IMR-90 (cell line): ENCODE data around the gene SENP6. TPM values are rescaled to one million over a fixed set of nuclear protein-coding genes. Genes with fewer than 3 reads are reported as not detected.

Experiments
- ATAC-seq: fragments of 200-7000 bp; cut with Tn5 transposase; 2 replicates; pipeline ENCODE4 v1.9.1; 2020; ENCODE audit warnings: low read depth, mild to moderate bottlenecking, moderate library complexity
- BruUV-seq: library from RNA; stranded (reverse); fragments of 400-500 nt; replicated peaks from 2 replicates; lab custom pipeline; 2021; lab: Mats Ljungman, UMichigan
- CTCF ChIA-PET: fragments of 300-600 bp; formaldehyde crosslinking; extraction: SDS; loops from one replicate; lab custom pipeline; 2021; ENCODE audit warnings: antibody characterized with exemption; lab: Yijun Ruan, JAX
- POLR2A ChIA-PET: fragments of 300-600 bp; sonication (Branson Sonifier 250); formaldehyde crosslinking; loops from one replicate; lab custom pipeline; 2022; ENCODE audit warnings: antibody characterized with exemption; ENCODE audit not compliant: unreplicated experiment; lab: Charles Lee
- DNase-seq: peaks from one replicate; pipeline ENCODE4 v3.0.0; 2013
- H2AFZ ChIP-seq: replicated peaks from 2 replicates; pipeline ENCODE3; 2013; ENCODE audit warnings: low read length, mild to moderate bottlenecking; ENCODE audit not compliant: poor library complexity
- H2AK5ac ChIP-seq: 2 replicates; pipeline ENCODE4 v1.6.1; 2013; ENCODE audit warnings: low read depth, low read length, inconsistent platforms
- H2AK9ac ChIP-seq: replicated peaks from 2 replicates; pipeline ENCODE3; 2013; ENCODE audit warnings: mild to moderate bottlenecking, low read depth, low read length, moderate library complexity; ENCODE audit not compliant: poor library complexity
- H2BK120ac ChIP-seq: 2 replicates; pipeline ENCODE4 v1.6.1; 2013; ENCODE audit warnings: low read depth, low read length, inconsistent platforms
- H2BK15ac ChIP-seq: 3 replicates; pipeline ENCODE4 v1.6.1; 2013; ENCODE audit warnings: low read depth, low read length, inconsistent platforms
- H2BK20ac ChIP-seq: 2 replicates; pipeline ENCODE4 v1.6.1; 2013; ENCODE audit warnings: low read depth, mild to moderate bottlenecking, inconsistent platforms, low read length, moderate library complexity
- H2BK5ac ChIP-seq: 2 replicates; pipeline ENCODE4 v1.6.1; 2013; ENCODE audit warnings: mild to moderate bottlenecking, low read depth, low read length, inconsistent platforms; ENCODE audit not compliant: poor library complexity, severe bottlenecking
- H3K14ac ChIP-seq: replicated peaks from 2 replicates; pipeline ENCODE4 v1.6.1; 2013; ENCODE audit warnings: low read depth, low read length, inconsistent platforms
- H3K18ac ChIP-seq: 2 replicates; pipeline ENCODE4 v1.6.1; 2013; ENCODE audit warnings: low read depth, low read length, control low read depth
- H3K23ac ChIP-seq: 2 replicates; pipeline ENCODE4 v1.6.1; 2013; ENCODE audit warnings: low read depth, low read length, inconsistent platforms
- H3K27ac ChIP-seq: 2 replicates; pipeline ENCODE4 v1.5.1; 2013; ENCODE audit warnings: mild to moderate bottlenecking, control low read depth, low read length; ENCODE audit not compliant: insufficient read depth
- H3K27me3 ChIP-seq: 2 replicates; pipeline ENCODE4 v1.6.1; 2013; ENCODE audit warnings: low read length; ENCODE audit not compliant: control insufficient read depth, insufficient read depth
- H3K36me3 ChIP-seq: 2 replicates; pipeline ENCODE4 v1.6.1; 2013; ENCODE audit warnings: low read length, mixed read lengths; ENCODE audit not compliant: control insufficient read depth, insufficient read depth
- H3K4ac ChIP-seq: 2 replicates; pipeline ENCODE4 v1.6.1; 2013; ENCODE audit warnings: low read depth, low read length, inconsistent platforms
- H3K4me1 ChIP-seq: 2 replicates; pipeline ENCODE4 v1.6.1; 2013; ENCODE audit warnings: low read length, mixed read lengths; ENCODE audit not compliant: control insufficient read depth, insufficient read depth
- H3K4me2 ChIP-seq: 2 replicates; pipeline ENCODE4 v1.6.1; 2013; ENCODE audit warnings: low read depth, mild to moderate bottlenecking, control low read depth, low read length, moderate library complexity
- H3K4me3 ChIP-seq: 2 replicates; pipeline ENCODE4 v1.5.1; 2013; ENCODE audit warnings: low read depth, mild to moderate bottlenecking, control low read depth, low read length, moderate library complexity; ENCODE audit not compliant: insufficient read depth
- H3K56ac ChIP-seq: 2 replicates; pipeline ENCODE4 v1.6.1; 2013; ENCODE audit warnings: low read length, inconsistent platforms; ENCODE audit not compliant: insufficient read depth; ENCODE audit errors: extremely low read depth
- H3K79me1 ChIP-seq, 2 experiments: 2 replicates each; pipeline ENCODE4 v1.6.1; 2013; ENCODE audit warnings: low read length in 2 of 2, inconsistent platforms in 1 of 2, low read depth in 1 of 2
- H3K9ac ChIP-seq: 2 replicates; pipeline ENCODE4 v1.6.1; 2013; ENCODE audit warnings: low read depth, low read length, control low read depth
- H3K9me1 ChIP-seq: 2 replicates; pipeline ENCODE4 v1.6.1; 2013; ENCODE audit warnings: low read length, inconsistent platforms; ENCODE audit not compliant: insufficient read depth
- H3K9me3 ChIP-seq: 2 replicates; pipeline ENCODE4 v1.6.1; 2013; ENCODE audit warnings: low read length; ENCODE audit not compliant: control insufficient read depth, insufficient read depth
- H4K20me1 ChIP-seq: 2 replicates; pipeline ENCODE4 v1.6.1; 2013; ENCODE audit warnings: low read length, inconsistent platforms; ENCODE audit not compliant: insufficient read depth
- H4K5ac ChIP-seq: 2 replicates; pipeline ENCODE4 v1.6.1; 2013; ENCODE audit warnings: mild to moderate bottlenecking, low read depth, low read length, control low read depth
- H4K8ac ChIP-seq, 2 experiments: 2 replicates each; pipeline ENCODE4 v1.6.1; 2013; ENCODE audit warnings: low read depth in 2 of 2, low read length in 2 of 2, control low read depth in 1 of 2, inconsistent platforms in 1 of 2
- H4K91ac ChIP-seq: 2 replicates; pipeline ENCODE4 v1.6.1; 2013; ENCODE audit warnings: low read depth, low read length, inconsistent platforms; ENCODE audit not compliant: insufficient read depth
- BHLHE40 ChIP-seq: fragments of 150-350 bp; IDR thresholded peaks from 2 replicates; pipeline ENCODE4 v1.6.1; 2016; ENCODE audit warnings: mild to moderate bottlenecking, low read depth, low read length
- CEBPB ChIP-seq: IDR thresholded peaks from 2 replicates; pipeline ENCODE4 v1.6.1; 2012; ENCODE audit warnings: low read depth, low read length, improper control_type of control experiment
- CHD1 ChIP-seq: IDR thresholded peaks from 2 replicates; pipeline ENCODE4 v1.6.1; 2012; ENCODE audit warnings: low read depth, low read length, improper control_type of control experiment
- CTCF ChIP-seq: conservative IDR thresholded peaks from 2 replicates; pipeline ENCODE4 v1.5.1; 2012; ENCODE audit warnings: mild to moderate bottlenecking, low read depth, low read length, improper control_type of control experiment
- ELK1 ChIP-seq: fragments of 150-350 bp; IDR thresholded peaks from 2 replicates; pipeline ENCODE4 v1.6.1; 2016; ENCODE audit warnings: low read depth, mild to moderate bottlenecking, low read length, moderate library complexity, borderline replicate concordance
- FOS ChIP-seq: fragments of 150-350 bp; IDR thresholded peaks from 2 replicates; pipeline ENCODE4 v1.6.1; 2016; ENCODE audit warnings: low read depth, low read length
- MAFK ChIP-seq: IDR thresholded peaks from 2 replicates; pipeline ENCODE4 v1.6.1; 2012; ENCODE audit warnings: low read depth, low read length, improper control_type of control experiment
- MAZ ChIP-seq: IDR thresholded peaks from 2 replicates; pipeline ENCODE4 v1.6.1; 2012; ENCODE audit warnings: low read depth, mild to moderate bottlenecking, low read length, improper control_type of control experiment, moderate library complexity, borderline replicate concordance
- MXI1 ChIP-seq: IDR thresholded peaks from 2 replicates; pipeline ENCODE4 v1.6.1; 2012; ENCODE audit warnings: low read depth, mild to moderate bottlenecking, low read length, moderate library complexity, borderline replicate concordance
- NFE2L2 ChIP-seq: fragments of 150-350 bp; IDR thresholded peaks from 2 replicates; pipeline ENCODE4 v1.6.1; 2016; ENCODE audit warnings: low read depth, mild to moderate bottlenecking, low read length
- POLR2A ChIP-seq: IDR thresholded peaks from 2 replicates; pipeline ENCODE4 v1.6.1; 2012; ENCODE audit warnings: mild to moderate bottlenecking, low read depth, low read length
- RAD21 ChIP-seq: IDR thresholded peaks from 2 replicates; pipeline ENCODE4 v1.6.1; 2012; ENCODE audit warnings: low read length, improper control_type of control experiment
- RCOR1 ChIP-seq: IDR thresholded peaks from 2 replicates; pipeline ENCODE4 v1.6.1; 2012; ENCODE audit warnings: mild to moderate bottlenecking, low read length, improper control_type of control experiment; ENCODE audit not compliant: insufficient replicate concordance
- RFX5 ChIP-seq: IDR thresholded peaks from 2 replicates; pipeline ENCODE4 v1.8.0; 2012; ENCODE audit warnings: low read depth, mild to moderate bottlenecking, low read length, moderate library complexity
- SMC3 ChIP-seq: fragments of 150-350 bp; IDR thresholded peaks from 2 replicates; pipeline ENCODE4 v1.6.1; 2016; ENCODE audit warnings: low read depth, mild to moderate bottlenecking, antibody characterized with exemption, low read length, moderate library complexity
- USF2 ChIP-seq: fragments of 150-350 bp; IDR thresholded peaks from 2 replicates; pipeline ENCODE4 v1.6.1; 2017; ENCODE audit warnings: mild to moderate bottlenecking, antibody characterized with exemption, low read length, low read depth
- WGBS, 2 experiments: methylation state at CpG; one replicate each; pipeline versions ENCODE4 v1.1.5 to v1.1.7; 2013; ENCODE audit warnings: missing lambda C conversion rate in 2 of 2; ENCODE audit not compliant: insufficient read length in 1 of 2; ENCODE audit errors: extremely low coverage in 2 of 2; 5-methylcytosine and 5-hydroxymethylcytosine counted together
- dilution Hi-C: fragments of 300-500 bp; cut with HindIII; formaldehyde crosslinking; loops from one replicate; pipeline ENCODE4 v1.14.3; 2018; ENCODE audit warnings: low sequenced_read_pairs; ENCODE audit not compliant: unreplicated experiment
- in situ Hi-C: fragments of 300-500 bp; cut with MboI; formaldehyde crosslinking; loops from 3 replicates; pipeline ENCODE4 v1.14.3; 2019; ENCODE audit warnings: low sequenced_read_pairs, inconsistent platforms, mixed read lengths
- intact Hi-C: fragments of 100-400 bp; cut with micrococcal nuclease; formaldehyde crosslinking; loops from 2 replicates; pipeline ENCODE4 v1.10.0; 2022
- polyA plus RNA-seq, 3 experiments: library from polyadenylated mRNA; depleted of rRNA; stranded (reverse); fragments of >200 nt; gene quantifications; 2 replicates each; pipeline ENCODE4 v1.2.3, GENCODE V29; 2012; ENCODE audit warnings: low replicate concordance in 1 of 3
- total RNA-seq: library from RNA; depleted of rRNA; stranded (reverse); fragments of >200 nt; gene quantifications from 2 replicates; pipeline ENCODE4 v1.2.3, GENCODE V29; 2012

SENP6 gene
- total and polyA plus RNA-seq, 2 of the 4 experiments (the other 2 are of a cell fraction) = 23.1 to 25.8 TPM

- no peak overlapping the region for H2AK5ac ChIP-seq
- H3K18ac ChIP-seq = no peak overlapping the region
- H2AK9ac ChIP-seq = no peak overlapping the region
- peak overlapping the region; percentile 49; the same call in 1 of the 2 replicates for H3K4ac ChIP-seq
- dilution Hi-C loops (no loop called here), in situ Hi-C loops (no loop called here), intact Hi-C loops (no loop called here)
- H3K9me1 ChIP-seq = no peaks in the 10 kb centered on the region
- H3K9me3 ChIP-seq = no peaks in the 10 kb centered on the region
- no peaks in the 10 kb centered on the region for H3K27me3 ChIP-seq
- H3K4me2 ChIP-seq = peak overlapping the region; percentile 96
- H3K4me1 ChIP-seq = peaks cover 1% of the 10 kb centered on the region; the same call in 1 of the 2 replicates
- H4K8ac ChIP-seq = peak overlapping the region; percentile 22 to 89; a peak in 3 of 4 replicates
- no peak overlapping the region for H3K4me3 ChIP-seq
- ATAC-seq = no peak
- peak overlapping the region; percentile 50; the same call in 1 of the 2 replicates for H3K9ac ChIP-seq
- H2BK120ac ChIP-seq = peak overlapping the region; percentile 46; the same call in 1 of the 2 replicates
- peak overlapping the region; percentile 25; the same call in 1 of the 2 replicates for H3K27ac ChIP-seq
- H3K23ac ChIP-seq = peak overlapping the region; percentile 93
- TF ChIP-seq RAD21 (no peak), MXI1 (no peak), POLR2A (no peak), CTCF (no peak), CEBPB (no peak), USF2 (no peak), SMC3 (no peak), MAZ (no peak), ELK1 (no peak), MAFK (no peak), CHD1 (no peak), RCOR1 (no peak), NFE2L2 (no peak), BHLHE40 (no peak), RFX5 (no peak), FOS (no peak)
- no TSS peak for BruUV-seq
- peak overlapping the region; percentile 78; the same call in 1 of the 2 replicates for H3K14ac ChIP-seq
- H2BK5ac ChIP-seq = peak overlapping the region; percentile 99
- H3K79me1 ChIP-seq = peaks cover 0 to 32% of the 10 kb centered on the region in 2 experiments; a peak in 2 of 4 replicates
- no peak overlapping the region for H2BK15ac ChIP-seq
- WGBS, 2 experiments = no CpG with 5 or more reads among the region's 7 CpGs
- no peak overlapping the region for H2BK20ac ChIP-seq
- no peak for DNase-seq
- H2AFZ ChIP-seq = no peak overlapping the region
- CTCF ChIA-PET = interaction anchor here (0.6 kb wide), 1 partner anchor 1959 kb away, joined by 4 read pairs; no protein-coding TSS in a partner anchor
- H4K91ac ChIP-seq = no peak overlapping the region
- POLR2A ChIA-PET = no interaction called here
- H3K36me3 ChIP-seq = no peaks in the 10 kb centered on the region
- peaks cover 25% of the 10 kb centered on the region for H4K20me1 ChIP-seq
- peak overlapping the region; percentile 4; the same call in 1 of the 2 replicates for H3K56ac ChIP-seq
- H4K5ac ChIP-seq = peak overlapping the region; percentile 24; the same call in 1 of the 2 replicates
These were observed 912 bp upstream of the SENP6 start for GRCh38 chr6:75600768-75601167.
